Activated T-cell treated with anti-CD3 and anti-CD28 coated beads for 24 hours (primary cell): ENCODE measurements around the gene IER2.

Experiments
- DNase-seq: peaks from one replicate; pipeline ENCODE4 v3.0.0-alpha.2; 2020; ENCODE audit warnings: low read depth

The IER2 gene

DNA sequence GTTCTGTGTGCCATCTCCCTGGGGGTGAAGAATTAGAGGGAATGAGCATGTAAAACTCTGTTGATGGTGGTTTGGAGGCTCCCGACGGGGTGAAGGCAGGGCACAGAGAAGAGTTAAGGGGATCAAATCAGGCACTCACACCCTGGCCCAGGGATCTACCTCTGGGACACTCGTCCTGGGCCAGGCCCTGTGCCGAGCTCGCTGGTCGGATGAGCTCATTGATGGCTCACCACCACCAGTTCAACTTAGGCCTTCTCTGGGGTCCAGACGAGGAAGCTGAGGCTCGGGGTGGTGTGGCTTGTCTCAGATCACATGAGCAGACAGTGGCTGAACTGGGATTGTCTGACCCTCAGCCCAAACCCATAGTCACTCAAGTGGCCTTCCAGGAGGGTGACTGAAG lies 30.6 kb upstream of the IER2 start:
- no peak for DNase-seq

DNA sequence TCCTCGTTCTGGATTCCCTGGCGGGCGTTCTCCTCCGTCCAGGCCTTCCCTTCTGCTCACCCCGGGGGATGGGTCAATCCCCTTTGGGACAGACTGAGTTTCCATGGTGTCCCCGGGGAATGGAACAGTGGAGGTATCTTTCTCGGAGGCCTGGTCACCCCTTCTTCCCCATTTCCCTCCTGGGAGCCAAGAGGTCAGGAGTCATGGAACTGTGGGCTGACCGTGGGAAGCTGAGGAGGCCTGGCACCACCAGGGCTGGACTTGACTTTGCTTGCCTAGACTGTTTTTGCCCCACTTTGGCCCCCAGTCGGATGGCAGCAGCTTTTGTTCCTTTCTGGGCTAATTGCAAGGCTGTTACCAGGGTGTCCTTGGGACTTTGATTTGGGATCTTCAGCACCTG lies 30.2 kb upstream of the IER2 start:
- DNase-seq: no peak

DNA sequence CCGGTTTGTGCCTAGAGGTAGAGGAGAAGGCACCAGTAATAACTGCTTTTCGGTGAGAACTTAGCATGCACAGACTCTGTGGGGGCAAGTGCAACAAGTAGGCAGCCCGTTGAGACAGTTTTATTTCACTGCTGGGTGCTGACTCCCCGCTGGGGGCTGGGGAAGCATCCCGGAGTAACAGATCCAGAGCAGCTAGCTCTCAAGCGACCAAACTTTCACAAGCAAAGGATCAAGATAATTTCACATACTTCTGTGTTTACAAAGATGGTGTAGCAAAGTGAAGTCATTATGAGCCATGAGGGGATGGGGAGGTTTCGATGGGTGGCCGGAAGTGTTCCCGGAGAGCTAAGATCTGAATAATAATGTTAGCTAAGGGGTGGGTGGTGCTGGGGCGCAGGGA lies 29.4 kb upstream of the IER2 start:
- DNase-seq: no peak

DNA sequence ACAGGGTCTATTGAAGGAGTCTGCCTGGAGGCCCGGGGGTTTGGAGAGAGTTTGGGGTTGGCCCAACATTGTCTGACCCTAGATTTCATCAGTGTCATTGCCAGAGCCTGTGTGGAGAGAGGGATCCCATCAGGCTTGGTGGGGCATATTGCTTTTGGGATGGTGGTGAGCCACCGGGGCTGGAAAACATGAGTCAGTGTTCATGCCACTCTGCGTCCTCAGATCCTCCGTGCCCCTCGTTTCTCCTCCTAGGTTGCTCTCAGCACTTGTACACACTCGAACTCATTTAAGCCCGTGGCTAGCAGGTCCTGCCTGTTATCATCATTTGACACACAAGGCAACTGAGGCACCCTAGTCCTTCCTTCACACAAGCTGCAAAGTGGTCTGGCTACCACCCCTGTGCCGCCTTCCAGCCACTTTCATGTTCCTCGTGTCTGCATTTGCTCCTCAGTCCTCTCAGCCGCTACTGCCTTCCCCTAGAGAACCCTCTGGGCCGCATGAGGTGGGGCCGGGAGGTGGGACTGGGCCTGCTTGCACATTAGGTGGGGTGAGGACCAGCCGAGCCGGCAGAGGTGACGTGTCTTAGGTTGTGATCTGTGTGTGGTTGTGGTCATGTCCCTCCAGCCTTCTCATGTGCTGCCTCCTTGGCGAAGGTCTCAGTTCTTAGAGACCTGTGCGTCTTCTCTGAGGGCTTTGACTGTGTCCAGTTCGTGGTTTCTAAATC lies 28.5 kb upstream of the IER2 start:
- no peak for DNase-seq

DNA sequence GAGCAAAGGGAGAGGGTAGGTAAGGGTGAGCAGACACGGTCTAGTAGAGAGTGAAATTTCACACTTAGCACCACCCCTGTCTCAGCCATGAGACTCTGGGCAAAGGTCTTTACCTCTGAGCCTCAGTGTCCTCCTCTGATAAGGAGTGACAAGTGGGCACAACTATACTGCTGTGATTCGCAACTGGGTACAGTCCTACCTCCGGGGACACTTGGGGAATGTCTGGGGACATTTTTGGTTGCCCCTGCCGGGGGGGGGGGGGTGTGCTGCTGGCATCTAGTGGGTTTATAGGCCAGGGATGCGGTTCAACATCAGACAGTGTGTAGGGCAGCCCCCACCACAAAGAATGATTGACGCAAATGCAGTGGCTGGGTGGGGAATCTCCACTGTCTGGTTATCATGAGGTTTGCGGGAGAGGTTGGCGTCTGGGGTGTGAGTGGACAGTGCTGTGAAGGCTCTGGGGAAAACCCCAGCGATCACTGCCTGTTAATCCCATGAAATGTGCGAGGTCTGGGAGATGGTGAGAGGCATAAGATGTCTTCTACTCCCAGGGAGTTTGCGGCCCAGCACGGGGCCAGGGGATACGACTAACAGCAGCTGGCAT lies 27.8 kb upstream of the IER2 start:
- no peak for DNase-seq

DNA sequence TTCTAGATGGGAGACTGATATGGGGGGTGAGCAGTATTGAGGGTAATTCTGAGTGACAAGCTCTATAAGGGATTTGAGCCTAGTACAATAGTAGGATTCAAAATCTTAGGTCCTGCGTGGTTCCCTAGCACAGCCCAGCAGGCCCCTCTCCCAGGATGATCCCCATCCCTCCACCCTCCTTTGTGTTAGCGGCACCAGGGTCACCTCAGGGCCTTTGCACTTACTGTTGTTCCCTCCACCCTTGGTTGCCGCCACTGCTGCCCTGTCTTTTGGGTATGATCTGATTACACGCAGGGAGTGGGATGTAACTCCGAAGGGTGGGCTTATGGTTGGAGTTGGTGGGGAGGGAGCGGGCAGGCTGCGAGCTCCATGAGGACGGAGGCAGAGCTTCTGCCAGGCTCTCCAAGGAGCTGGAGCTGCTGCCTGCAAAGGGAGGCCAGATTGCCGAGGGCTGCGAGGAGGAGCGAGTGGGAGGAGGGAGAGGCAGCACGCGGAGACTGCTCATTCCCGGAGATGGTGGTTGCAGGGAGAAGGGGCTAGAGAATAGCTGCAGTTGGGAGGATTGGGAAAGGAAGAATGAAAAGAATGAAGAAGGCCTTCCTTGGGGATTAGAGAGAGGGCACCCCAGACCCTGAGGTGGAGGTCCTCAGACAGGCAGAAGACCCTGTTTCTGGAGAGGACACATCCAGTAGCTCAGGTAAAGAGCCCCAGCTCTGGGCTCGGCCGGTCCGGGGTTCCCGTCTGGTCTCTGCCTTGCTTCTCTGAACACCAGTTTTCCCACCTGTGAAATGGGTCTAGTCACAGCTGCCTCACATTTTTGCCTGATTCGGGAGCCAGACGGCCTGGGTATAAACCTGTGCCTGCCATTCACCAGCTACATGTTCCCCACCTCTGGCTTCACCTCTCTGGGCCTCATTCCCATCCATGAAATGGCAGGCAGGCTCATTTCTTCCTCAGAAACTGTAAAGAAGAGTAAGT lies 26.9 kb upstream of the IER2 start:
- no peak for DNase-seq

DNA sequence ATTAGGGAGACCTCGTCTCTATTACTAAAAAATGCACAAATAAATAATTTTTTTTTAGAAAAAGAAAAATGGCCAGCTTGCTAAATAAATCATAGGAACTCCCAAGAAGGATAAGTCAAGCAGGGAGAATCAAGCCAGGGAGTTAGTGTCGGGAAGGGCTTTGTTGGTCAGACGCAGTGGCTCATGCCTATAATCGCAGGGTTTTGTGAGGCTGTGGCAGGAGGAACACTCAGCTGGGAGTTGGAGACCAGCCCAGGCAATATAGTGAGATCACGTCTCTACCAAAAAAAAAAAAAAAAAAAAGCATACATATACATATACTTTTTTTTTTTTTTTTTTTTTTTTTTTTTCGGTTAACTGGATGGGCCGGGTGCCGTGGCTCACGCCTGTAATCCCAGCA lies 23.2 kb upstream of the IER2 start:
- no peak for DNase-seq

DNA sequence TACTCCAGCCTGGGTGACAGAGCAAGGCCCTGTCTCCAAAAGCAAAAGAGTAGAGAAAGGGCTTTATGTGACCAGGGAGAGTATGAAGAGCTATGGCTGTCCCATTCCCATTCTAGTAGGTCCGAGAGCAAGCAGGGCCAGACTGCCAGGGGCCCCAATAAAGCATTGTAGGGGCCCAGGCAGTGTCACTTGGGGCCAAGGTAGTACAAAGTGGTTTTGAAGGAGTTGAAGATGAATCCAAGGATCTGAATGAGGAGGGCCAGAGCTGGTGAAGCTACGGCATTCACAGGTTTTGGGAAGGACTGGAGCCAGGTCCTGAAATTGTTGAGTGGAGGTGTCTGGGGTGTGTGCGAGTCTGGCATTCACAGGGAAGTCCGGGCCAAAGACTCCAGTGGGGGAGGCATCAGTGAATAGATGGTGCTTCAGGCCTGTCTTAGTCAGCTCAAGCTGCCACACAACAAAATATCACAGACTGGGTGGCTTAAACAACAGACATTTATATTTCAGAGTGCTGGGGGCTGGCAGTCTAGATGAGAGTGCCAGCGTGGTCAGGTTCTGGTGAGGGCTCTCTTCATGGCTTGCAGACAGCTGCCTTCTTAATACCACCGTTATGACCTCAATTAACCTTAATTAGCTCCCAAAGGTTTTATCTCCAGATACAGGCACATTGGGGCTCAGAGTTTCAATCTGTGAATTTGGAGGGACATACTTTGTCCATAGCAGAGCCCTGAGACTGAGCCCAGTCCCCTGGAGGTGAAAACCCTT lies 22.2 kb upstream of the IER2 start:
- no peak for DNase-seq

DNA sequence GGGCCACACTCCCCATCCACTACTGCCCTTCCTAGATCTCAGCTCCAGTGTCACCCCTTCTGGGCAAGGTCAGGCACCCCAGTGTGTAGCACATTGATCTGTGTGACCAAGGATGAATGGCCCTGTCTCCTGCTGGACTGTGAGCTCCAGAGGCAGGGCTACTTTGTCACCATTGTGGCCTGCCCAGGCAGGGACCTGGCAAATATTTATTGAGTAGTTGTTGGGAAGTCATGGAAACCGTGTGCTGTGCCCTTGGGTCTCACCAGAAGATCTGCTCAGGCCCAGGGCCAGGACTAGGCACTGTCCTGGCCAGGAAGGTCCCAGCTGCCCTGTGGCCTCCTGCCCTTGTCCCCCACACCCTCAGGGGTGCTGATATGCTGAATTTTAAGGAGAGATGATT lies 21.6 kb upstream of the IER2 start:
- DNase-seq: no peak

DNA sequence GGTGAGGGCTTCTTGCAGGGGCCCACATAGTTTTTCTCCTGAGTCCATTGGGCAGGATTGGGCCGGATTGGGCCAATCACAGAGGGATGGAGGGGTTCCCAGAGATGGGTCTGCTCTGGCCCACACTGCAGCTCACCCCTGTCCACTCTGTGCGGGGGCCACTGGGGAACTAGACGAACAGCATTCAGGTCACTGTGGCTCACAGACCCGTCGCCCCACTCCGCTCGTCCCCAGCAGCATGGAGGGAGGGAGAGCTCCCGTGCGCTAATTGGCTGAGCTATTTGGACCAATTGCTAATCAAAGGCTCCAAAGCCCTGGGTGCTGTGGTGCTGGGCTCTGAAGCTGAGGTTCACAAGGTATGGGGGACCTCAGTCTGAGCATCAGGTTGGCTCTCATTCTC lies 20.8 kb upstream of the IER2 start:
- no peak for DNase-seq

DNA sequence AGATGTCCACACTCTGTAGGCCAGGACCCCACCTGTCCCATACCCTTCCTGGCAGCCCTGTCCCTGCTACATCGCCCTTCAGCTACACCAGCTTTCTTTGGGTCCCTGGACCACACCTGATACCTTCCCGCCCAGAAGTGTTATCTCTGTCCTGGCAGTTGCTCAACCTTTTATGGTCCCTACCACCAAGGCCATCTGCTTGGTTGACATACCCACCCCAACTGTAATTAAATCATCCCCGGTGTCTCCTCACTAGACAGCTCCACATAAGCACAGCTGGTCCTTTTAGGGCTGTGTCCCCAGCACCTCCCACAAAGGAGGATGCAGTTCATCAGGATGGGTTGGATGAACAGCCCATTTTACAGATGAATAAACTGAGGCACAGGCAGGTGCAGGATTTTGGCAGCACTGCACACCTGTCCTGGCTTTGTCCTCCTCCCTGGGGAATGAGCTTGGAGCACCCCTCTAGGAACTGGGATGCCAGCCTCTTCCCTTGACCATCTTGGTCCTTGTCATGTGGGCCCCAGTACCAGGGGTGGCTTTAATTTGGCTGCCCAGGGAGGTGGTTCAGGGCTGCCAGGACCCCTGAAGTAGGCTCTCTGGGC lies 19.2 kb upstream of the IER2 start:
- DNase-seq: no peak

DNA sequence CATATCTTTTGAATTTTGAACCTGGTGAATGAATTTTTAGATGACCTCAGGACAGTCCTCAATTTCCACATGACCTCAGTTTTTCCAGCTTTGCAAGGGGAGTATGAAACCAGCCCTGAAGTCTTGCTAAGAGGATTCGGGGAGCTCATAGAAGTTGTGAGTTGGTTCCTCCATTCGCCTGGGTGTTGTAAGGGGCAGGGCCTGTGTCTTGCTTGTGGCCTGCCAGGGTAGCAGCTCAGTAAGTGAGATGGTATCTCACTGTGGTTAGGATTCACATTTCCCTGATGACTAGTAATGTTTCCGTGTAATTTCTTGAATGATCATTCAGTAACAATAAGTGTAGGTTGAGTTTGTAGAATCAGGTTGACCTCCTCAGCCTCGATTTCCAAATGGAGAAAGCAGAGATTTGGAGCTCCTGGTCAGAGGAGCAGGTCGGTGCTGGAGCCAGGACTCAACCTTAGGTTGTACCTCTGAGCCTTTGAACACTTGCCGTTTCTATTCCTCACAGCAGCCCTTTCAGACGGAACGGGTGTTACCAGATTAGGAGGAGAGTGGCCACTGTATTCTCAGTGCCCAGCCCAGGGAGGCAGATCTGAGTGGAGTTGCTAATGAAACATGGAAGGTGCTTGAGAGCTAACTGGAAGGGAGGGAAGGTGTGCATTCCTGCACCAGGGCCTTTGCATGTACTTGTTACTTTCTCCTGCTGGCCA lies 17.6 kb upstream of the IER2 start:
- DNase-seq: peak; percentile 56

DNA sequence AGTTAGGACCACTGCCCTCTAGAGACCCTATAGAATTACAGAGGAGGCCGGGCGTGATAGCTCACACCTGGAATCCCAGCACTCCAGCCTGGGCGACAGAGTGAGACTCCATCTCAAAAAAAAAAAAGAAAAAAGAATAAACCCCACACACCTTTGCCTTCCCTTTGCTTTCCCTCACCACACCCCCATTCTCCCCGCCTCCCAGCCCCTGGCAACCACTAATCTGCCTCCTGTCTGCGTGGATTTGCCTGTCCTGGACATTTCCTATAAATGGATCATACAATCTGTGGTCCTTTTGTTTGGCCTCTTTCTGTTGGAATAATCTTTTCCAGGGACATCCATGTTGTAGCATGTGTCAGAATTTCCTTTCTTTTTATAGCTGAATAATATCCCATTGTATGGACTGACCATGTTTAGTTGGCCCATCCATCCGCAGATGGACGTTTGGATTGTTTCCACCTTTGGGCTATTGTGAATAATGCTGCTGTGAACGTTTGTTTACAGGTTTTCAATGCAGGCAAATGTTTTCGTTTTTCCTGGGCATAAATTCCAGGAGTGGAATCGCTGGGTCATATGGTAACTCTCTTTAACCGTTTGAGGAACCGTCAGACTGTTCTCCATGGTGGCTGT lies 16.9 kb upstream of the IER2 start:
- DNase-seq: no peak

DNA sequence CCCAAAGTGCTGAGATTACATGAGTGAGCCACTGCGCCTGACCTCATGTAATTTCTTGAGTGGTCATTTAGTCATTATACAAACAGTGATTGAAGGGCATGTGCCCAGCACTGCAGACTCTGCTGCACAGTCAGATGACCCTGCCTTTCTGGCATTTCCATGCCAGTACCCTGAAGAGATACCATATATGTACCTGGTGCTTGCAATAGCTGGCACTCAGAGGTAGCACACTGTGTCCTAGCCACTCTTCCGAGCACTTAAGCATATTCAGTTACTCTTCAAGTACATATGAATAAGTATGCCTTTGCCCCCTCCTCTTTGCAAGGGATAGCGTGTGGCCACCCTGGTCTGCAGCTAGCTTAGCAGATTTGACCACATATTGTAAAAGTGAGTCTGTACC lies 15.6 kb upstream of the IER2 start:
- DNase-seq: no peak

DNA sequence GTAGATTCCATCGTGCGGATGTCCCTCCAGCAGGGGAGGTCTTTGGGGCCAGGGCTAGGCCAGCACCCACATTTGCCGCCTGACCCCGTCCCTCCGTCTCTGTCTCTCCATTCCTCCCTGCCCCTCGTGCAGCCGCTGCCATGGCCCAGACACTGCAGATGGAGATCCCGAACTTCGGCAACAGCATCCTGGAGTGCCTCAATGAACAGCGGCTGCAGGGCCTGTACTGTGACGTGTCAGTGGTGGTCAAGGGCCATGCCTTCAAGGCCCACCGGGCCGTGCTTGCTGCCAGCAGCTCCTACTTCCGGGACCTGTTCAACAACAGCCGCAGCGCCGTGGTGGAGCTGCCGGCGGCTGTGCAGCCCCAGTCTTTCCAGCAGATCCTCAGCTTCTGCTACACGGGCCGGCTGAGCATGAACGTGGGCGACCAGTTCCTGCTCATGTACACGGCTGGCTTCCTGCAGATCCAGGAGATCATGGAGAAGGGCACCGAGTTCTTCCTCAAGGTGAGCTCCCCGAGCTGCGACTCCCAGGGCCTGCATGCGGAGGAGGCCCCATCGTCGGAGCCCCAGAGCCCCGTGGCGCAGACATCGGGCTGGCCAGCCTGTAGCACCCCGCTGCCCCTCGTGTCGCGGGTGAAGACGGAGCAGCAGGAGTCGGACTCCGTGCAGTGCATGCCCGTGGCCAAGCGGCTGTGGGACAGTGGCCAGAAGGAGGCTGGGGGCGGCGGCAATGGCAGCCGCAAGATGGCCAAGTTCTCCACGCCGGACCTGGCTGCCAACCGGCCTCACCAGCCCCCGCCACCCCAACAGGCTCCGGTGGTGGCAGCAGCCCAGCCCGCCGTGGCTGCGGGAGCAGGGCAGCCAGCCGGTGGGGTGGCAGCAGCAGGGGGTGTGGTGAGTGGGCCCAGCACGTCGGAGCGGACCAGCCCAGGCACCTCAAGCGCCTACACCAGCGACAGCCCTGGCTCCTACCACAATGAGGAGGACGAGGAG lies 14.8 kb upstream of the IER2 start:
- DNase-seq: no peak

DNA sequence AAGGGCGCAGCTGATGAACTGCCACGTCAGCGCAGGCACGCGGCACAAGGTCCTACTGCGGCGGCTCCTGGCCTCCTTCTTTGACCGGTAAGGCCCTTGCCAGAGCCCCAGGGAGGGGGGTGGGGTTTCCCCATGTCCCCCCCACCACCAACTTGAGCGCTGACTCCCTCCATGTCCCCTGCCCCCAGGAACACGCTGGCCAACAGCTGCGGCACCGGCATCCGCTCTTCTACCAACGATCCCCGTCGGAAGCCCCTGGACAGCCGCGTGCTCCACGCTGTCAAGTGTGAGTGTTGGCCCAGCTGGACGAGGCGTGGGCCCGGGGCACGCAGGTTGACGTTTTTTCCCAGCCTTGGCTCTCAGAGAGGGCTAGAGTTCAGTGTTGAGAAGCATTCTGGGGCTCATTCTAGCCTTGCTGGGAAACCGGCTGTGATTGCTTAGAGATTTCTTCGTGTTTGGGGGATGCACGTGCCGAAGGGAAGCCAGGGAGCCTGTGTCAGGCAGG lies 12.9 kb upstream of the IER2 start:
- no peak for DNase-seq

DNA sequence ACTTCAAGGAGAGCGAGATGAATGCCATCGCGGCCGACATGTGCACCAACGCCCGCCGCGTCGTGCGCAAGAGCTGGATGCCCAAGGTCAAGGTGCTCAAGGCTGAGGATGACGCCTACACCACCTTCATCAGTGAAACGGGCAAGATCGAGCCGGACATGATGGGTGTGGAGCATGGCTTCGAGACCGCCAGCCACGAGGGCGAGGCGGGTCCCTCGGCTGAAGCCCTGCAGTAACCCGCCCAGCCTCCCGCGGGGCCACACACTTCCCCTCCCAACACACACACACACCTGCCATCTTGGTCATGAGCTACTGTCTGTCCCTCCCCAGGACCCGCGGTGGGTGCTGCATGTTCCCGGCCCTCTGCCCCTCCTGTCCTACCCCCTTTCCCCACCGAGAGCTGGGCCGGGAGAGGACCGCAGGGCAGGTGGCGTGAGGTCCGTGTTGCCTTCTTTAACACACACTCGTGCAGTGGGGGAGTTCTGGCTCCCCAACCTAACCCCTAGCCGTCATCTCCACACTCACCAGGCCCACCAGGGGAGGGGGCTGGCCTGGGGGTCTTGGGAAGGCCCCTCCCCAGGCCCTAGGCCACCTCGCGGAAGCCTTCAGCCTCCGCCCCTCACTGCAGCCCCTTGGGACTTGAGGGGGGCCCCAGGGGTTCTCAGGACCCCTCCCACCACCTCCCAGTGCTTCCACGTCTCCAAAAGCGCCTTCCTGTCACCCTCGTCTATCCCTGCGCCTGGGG lies 11.9 kb upstream of the IER2 start:
- no peak for DNase-seq

DNA sequence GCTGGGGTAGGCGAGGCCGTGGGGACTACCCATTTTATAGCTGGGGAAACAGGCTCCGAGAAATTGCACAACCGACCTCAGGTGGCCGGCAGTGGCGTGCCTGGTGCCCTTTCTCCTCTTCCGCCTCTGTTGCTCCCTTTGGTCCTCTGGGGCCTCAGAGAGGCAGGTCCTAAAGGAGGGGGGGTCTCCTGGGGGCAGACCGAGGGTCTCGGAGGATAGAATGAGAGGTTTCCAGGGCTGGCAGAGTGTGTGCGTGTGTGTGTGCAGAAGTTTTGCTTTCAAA lies 11.4 kb upstream of the IER2 start:
- no peak for DNase-seq
